ENCODE results near the gene NUP160.
"Not testable (repeated sequence)": the region's sequence is repeated elsewhere in the genome, so short reads cannot be mapped to it uniquely, and the experiment has no call there.

Gene NUP160

GRCh38 chr11:47863189-47863897 is 15.2 kb upstream of the NUP160 start:
- no peak for DNase-seq

- no peak for DNase-seq
These were observed 13.6 kb upstream of the NUP160 start for GRCh38 chr11:47861728-47862127.

DNA sequence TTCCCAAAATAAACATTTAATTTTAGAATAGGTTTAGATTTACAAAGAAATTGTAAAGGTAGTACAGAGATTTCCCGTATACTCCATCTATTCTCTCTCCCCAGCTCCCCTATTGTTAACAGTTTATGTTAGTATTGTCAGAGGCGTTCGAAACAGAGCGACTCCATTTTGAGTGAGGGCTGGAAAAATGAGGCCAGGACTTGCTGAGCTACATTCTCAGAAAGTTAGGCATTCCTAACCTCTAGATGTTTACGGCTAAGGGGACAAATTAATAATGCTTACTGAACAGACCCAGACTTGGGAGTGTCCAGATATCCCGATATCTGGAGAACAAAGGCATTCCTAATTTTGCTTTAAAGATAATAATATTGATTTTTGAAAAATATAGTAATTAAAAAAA is 12.4 kb upstream of the NUP160 start:
- no peak for DNase-seq

GRCh38 chr11:47857892-47858543 is 9.9 kb upstream of the NUP160 start:
- DNase-seq, result no peak

DNA sequence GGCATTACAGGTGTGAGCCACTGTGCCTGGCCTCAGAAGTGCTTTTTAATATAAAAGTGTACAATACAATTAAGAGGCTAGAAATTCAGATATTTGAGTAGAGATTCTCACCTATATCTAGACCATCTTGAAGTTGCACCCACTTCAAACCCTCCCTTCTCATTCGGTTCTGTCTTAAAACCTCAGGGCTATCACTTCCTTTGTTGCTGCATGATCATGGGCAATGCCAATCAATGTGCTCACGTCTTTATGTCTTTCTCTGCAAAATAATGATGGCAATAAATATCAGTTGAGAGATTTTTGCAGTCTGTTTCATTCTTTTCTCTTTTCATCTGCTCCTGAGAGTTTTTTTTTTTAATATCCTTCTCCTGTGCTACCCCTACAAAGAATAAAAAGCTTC is 9.3 kb upstream of the NUP160 start:
- no peak for DNase-seq

GRCh38 chr11:47856186-47856585 is 8.0 kb upstream of the NUP160 start:
- peak; percentile 6 for DNase-seq

- DNase-seq, result no peak
These were observed 6.5 kb upstream of the NUP160 start for GRCh38 chr11:47854667-47855066.

DNA sequence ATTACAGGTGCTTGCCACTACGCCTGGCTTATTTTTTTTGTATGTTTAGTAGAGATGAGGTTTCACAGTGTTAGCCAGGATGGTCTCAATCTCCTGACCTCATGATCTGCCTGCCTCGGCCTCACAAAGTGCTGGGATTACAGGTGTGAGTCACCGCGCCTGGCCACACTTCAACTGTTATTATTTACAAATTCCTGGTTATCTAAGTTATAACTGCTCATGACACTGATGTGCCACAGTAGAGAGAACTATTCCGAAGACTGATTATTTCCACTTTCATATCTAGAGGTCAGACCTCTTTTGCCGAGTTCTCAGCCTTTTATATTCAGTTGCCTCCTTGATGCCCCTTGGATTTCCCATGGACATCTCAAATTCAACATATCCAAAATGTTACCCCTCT is 3.9 kb upstream of the NUP160 start:
- no peak for DNase-seq

- no peak for DNase-seq
These were observed 2.2 kb upstream of the NUP160 start for GRCh38 chr11:47850337-47850736.

DNA sequence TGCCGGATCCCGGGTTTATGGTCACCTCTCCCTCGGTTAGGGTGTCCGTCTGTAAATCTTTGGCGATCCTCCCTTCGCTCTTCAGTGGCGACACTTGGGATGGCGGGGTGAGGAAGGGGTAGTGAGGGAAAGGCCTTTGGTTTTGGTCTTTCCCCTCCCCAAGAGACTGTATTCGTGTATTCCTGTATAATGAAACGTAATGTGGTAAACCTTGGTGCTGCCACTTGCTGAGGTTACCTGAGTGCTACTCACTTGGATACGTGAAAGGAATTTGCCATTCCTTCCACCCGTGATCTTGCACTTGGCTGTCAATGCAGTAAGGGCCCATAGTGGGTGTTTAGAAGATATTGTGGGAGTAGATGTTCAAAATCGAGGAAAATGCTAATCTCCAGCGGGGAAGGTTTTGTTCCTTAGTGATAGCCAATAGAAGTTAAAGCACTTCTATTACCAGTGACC is 578 bp upstream of the NUP160 start:
- no peak for DNase-seq

GRCh38 chr11:47847537-47847891 is 636 bp downstream of the NUP160 start:
- DNase-seq, result no peak

DNA sequence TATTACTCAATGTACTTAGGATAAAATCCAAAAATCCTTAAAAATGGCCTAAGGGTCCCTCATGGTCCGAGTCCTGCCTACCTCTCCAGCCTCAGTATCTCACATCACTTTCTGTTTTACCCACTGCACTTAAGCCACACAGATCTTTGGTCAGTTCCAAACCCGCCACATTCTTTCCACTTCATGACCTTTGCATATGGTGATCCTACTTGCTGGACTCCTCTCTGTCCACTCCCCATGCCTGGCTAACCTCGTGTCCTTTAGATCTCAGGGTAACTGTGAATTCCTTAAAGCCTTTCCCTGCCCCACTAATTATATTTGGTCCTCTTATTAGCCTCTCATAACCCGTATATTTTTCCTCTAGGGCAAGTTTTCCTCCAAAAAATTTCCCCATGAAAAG is 1.2 kb downstream of the NUP160 start:
- DNase-seq, result no peak

DNA sequence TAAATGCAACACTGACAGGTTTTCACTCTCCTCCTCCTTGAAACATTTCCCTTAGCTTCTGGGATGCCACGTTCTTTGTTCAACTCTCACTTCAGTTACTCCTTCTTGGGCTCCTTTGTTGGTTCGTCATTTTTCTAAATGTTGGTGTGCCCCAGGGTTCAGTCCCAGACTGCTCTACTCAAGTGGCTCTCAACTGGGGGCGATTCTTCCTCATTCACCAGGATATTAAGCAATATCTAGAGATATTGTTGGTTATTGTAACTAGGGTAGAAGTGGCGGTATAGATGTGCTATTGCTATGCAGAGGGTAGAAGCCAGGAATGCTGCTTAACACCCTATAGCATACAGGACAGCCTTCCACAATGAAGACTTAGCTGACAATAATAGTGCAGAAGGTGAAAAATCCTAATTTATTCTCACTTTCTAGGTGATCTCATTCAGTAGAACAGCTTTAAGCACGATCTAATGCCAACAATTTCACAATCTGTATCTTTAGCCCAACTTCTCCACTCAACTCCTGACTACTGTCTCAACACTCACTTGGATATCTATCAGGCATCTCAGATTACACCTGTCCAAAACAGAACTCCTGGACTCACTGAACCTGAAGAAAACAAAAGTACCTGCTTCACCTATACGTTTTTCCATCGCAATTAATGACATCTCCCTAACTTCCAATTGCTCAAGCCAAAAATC is 4.6 kb downstream of the NUP160 start:
- no peak for DNase-seq

GRCh38 chr11:47842749-47843148 is 5.4 kb downstream of the NUP160 start:
- DNase-seq, result no peak

- no peak for DNase-seq
These were observed 10.2 kb downstream of the NUP160 start for GRCh38 chr11:47837929-47838328.

GRCh38 chr11:47837292-47837691 is 10.9 kb downstream of the NUP160 start:
- no peak for DNase-seq

GRCh38 chr11:47830013-47830412 is 18.1 kb downstream of the NUP160 start:
- DNase-seq, result not testable (repeated sequence)

GRCh38 chr11:47828284-47828683 is 19.9 kb downstream of the NUP160 start:
- DNase-seq, result no peak

- not testable (repeated sequence) for DNase-seq
These were observed 25.5 kb downstream of the NUP160 start for GRCh38 chr11:47822664-47823063.

DNA sequence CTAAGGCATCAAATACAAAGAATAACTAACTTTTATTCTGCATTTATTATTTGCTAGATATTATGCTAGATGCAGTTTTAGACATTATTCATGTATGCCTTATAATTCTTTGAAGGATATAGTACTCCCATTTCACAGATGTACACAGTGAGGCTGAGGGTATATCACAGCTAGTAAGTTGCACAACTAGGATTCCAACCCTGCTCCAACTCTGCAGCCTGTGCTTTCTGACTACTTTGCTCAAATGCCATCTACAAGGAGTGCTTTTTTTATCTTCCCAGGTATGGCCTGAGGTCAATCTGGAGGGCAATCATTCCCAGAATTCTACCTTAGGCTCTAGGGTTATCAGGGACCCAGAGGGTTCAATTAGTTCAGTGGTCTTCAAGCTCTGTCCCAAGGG is 28.4 kb downstream of the NUP160 start:
- no peak for DNase-seq

DNA sequence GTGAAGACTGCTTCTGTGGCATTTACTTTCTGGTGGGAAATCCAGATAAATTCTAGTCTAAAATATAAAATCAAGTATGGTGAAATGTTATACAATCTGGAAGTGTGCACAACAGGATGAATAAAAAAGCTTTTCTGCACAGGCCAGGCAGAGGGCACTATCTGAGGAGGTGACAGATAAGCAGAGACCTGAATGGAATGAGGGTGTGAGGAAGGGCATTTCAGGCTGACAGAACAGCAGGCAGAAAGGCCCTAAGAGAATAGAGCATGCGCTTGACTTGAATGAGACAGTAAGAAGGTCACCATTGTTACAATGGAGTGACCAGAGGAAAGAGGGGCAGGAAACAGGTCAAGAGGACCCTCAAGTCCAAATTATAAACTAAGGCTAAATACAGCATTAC is 47.4 kb downstream of the NUP160 start:
- DNase-seq, result no peak

DNA sequence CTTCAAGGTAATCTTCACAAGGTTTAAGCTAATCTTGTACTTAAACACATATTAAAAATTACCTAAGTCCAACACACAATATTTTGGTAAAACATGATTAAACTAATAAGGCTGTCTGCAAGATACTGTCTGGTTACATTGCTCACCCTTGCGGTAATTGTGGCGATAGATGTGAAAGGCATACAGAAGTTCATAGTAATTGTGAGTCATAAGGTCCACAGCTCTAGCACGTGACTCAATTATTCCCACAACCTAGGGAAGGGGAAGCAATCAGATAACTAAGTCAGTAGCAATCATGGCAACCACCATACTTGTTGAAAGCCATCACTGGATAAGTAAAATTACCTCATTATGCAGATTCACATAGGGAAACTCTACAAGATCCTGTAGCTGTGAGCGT is 50.5 kb downstream of the NUP160 start:
- no peak for DNase-seq

- DNase-seq, result no peak
These were observed 56.2 kb downstream of the NUP160 start for GRCh38 chr11:47791774-47792430.

DNA sequence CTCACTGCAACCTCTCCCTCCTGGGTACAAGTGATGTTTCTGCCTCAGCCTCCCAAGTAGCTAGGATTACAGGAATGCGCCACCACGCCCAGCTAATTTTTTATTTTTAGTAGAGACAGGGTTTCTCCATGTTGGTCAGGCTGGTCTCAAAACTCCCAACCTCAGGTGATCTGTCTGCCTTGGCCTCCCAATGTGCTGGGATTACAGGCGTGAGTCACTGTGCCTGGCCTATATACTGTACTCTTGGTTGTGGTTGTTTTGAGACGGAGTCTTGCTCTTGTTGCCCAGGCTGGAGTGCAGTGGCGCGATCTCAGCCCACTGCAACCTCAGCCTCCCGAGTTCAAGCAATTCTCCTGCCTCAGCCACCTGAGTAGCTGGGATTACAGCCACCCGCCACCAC is 58.1 kb downstream of the NUP160 start:
- not testable (repeated sequence) for DNase-seq

Measured in NCI-H2107 (cell line).